Measurements from ENCODE around the gene ACTN1.

DNA sequence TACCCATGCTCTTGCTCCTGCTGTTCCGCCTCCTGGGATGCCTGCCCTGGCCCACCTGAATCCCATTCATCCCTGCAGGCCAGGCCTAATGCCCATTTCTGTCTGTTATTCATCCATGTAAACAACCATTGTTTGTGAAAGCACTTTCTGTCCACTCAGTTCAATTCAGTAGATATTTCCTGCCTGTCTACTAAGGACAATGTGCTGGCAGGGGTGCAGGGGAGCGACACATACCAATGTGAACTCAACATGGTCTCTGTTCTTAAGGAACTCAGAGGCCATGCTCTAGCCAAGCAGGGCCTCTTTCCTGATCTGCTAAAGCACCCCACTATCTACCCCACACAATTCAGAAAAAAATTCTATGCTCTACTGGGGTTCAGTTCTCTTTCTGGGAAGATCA lies 97.7 kb downstream of the ACTN1 start:
- TF ChIP-seq POLR2A (IDR thresholded peaks at IDR 0.05) (no peak), CTCF (IDR thresholded peaks at IDR 0.05) (no peak)
